Smooth muscle cell (in vitro differentiated cells): ENCODE results near the gene BCL6B. TPM values are rescaled to one million over a fixed set of nuclear protein-coding genes. Genes with fewer than 3 reads are reported as not detected.

ENCODE experiments used
- DNase-seq: peaks from one replicate; lab custom pipeline; 2025; ENCODE audit not compliant: unreplicated experiment; lab: John Stamatoyannopoulos, UW
- H2AFZ ChIP-seq: fragments of 200-600 bp; sonication (generic); 2 replicates; pipeline ENCODE4 v1.6.0; 2016; ENCODE audit warnings: antibody characterized with exemption, low read depth, mild to moderate bottlenecking
- H3F3A ChIP-seq: fragments of 200-600 bp; sonication (generic); 2 replicates; pipeline ENCODE4 v1.6.0; 2017; ENCODE audit warnings: antibody characterized with exemption, low read depth
- H3K27ac ChIP-seq: fragments of 200-600 bp; sonication (generic); 2 replicates; pipeline ENCODE4 v1.5.1; 2016; ENCODE audit warnings: low read depth, mild to moderate bottlenecking
- H3K27me3 ChIP-seq: fragments of 200-600 bp; sonication (generic); 2 replicates; pipeline ENCODE4 v1.6.1; 2016; ENCODE audit warnings: low read depth, mild to moderate bottlenecking
- H3K36me3 ChIP-seq: fragments of 200-600 bp; sonication (generic); 2 replicates; pipeline ENCODE4 v1.5.1; 2016; ENCODE audit warnings: low read depth
- H3K4me1 ChIP-seq: fragments of 200-600 bp; sonication (generic); 2 replicates; pipeline ENCODE4 v1.5.1; 2016; ENCODE audit warnings: low read depth
- H3K4me2 ChIP-seq: fragments of 200-600 bp; sonication (generic); 2 replicates; pipeline ENCODE4 v1.6.0; 2016; ENCODE audit warnings: mild to moderate bottlenecking
- H3K4me3 ChIP-seq: fragments of 200-600 bp; sonication (generic); 2 replicates; pipeline ENCODE4 v1.5.1; 2016; ENCODE audit warnings: mild to moderate bottlenecking
- H3K79me2 ChIP-seq: fragments of 200-600 bp; sonication (generic); 2 replicates; pipeline ENCODE4 v1.6.0; 2016; ENCODE audit warnings: low read depth, mild to moderate bottlenecking
- H3K9ac ChIP-seq: fragments of 200-600 bp; sonication (generic); 2 replicates; pipeline ENCODE4 v1.6.0; 2016; ENCODE audit warnings: low read depth
- H3K9me3 ChIP-seq: fragments of 200-600 bp; sonication (generic); replicated peaks from 2 replicates; pipeline ENCODE4 v1.5.1; 2016; ENCODE audit warnings: low read depth
- H4K20me1 ChIP-seq: fragments of 200-600 bp; sonication (generic); 2 replicates; pipeline ENCODE4 v1.6.0; 2016; ENCODE audit warnings: low read depth
- WGBS: methylation state at CpG from one replicate; pipeline ENCODE4 v1.1.7; 2016; ENCODE audit warnings: low lambda C conversion rate; 5-methylcytosine and 5-hydroxymethylcytosine counted together
- polyA plus RNA-seq: library from polyadenylated mRNA; unstranded; fragments of >200 nt; fragmentation: Nextera tagmentation; extraction: Ambion mirVana; gene quantifications from 2 replicates; pipeline ENCODE4 v1.2.1, GENCODE V29; 2016
- total RNA-seq: library from RNA; depleted of rRNA; stranded (reverse); fragments of >200 nt; gene quantifications from 2 replicates; pipeline ENCODE4 v1.2.3, GENCODE V29; 2014
- TF ChIP-seq, protein P1 (sequence below): fragments of 200-600 bp; sonication (generic); IDR thresholded peaks from 2 replicates; pipeline ENCODE4 v1.5.1; 2017; ENCODE audit warnings: borderline replicate concordance, mild to moderate bottlenecking, antibody characterized with exemption; ENCODE audit not compliant: insufficient read depth, poor library complexity, severe bottlenecking

BCL6B gene
- total and polyA plus RNA-seq, 2 experiments from 2014 or later: not detected

DNA sequence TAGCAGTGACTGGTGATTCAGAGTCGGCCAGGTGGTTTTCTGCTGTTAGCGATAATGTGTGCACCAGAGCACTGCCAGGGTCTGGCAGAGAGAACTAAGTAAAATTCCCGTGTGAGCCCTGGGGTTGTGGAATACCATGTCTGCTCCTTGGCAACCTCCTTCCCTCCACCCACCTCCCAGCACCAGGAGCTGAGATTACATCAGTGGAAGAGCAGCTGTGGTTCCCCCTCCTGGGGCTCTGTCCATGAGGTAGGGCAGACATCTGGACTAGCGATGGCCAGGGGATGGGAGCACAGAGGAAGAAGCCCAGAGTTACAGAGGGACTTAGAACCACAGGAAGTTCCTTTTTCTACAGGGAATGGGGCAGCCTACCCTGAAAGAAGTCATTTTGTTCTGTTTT lies 41.4 kb downstream of the BCL6B start:
- 70% methylated on average over 4 of the region's 4 CpGs for WGBS
- no peaks in the 10 kb centered on the region for H3F3A ChIP-seq
- H3K9me3 ChIP-seq: no peaks in the 10 kb centered on the region
- H3K36me3 ChIP-seq: no peaks in the 10 kb centered on the region
- no peaks in the 10 kb centered on the region for H3K27me3 ChIP-seq
- H3K4me1 ChIP-seq: no peaks in the 10 kb centered on the region
- no peaks in the 10 kb centered on the region for H4K20me1 ChIP-seq
- no peak overlapping the region for H2AFZ ChIP-seq
- TF ChIP-seq, protein P1, sequence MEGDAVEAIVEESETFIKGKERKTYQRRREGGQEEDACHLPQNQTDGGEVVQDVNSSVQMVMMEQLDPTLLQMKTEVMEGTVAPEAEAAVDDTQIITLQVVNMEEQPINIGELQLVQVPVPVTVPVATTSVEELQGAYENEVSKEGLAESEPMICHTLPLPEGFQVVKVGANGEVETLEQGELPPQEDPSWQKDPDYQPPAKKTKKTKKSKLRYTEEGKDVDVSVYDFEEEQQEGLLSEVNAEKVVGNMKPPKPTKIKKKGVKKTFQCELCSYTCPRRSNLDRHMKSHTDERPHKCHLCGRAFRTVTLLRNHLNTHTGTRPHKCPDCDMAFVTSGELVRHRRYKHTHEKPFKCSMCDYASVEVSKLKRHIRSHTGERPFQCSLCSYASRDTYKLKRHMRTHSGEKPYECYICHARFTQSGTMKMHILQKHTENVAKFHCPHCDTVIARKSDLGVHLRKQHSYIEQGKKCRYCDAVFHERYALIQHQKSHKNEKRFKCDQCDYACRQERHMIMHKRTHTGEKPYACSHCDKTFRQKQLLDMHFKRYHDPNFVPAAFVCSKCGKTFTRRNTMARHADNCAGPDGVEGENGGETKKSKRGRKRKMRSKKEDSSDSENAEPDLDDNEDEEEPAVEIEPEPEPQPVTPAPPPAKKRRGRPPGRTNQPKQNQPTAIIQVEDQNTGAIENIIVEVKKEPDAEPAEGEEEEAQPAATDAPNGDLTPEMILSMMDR: no peak
- no peak overlapping the region for H3K27ac ChIP-seq
- H3K79me2 ChIP-seq: no peaks in the 10 kb centered on the region
- H3K4me3 ChIP-seq: no peak overlapping the region
- no peak for DNase-seq
- H3K9ac ChIP-seq: no peak overlapping the region
- H3K4me2 ChIP-seq: no peak overlapping the region

DNA sequence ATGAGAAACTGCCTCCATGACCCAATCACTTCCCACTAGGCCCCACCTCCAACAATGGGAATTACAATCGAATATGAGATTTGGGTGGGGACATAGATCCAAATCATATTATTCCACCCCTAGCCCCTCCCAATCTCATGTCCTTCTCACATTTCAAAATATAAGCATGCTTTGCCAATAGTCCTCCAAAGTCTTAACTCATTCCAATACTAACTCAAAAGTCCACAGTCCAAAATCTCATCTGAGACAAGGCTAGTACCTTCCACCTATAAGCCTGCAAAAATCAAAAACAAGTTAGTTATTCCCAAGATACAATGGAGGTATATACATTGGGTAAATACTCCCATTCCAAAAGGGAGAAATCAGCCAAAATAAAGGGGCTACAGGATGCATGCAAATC lies 44.3 kb downstream of the BCL6B start:
- H3K4me3 ChIP-seq: no peak overlapping the region
- H3K4me2 ChIP-seq: no peak overlapping the region
- no peaks in the 10 kb centered on the region for H3K9me3 ChIP-seq
- H3K9ac ChIP-seq: no peak overlapping the region
- no peak for DNase-seq
- H3K4me1 ChIP-seq: no peaks in the 10 kb centered on the region
- H4K20me1 ChIP-seq: no peaks in the 10 kb centered on the region
- TF ChIP-seq, protein P1: no peak
- H3K27me3 ChIP-seq: no peaks in the 10 kb centered on the region
- no peak overlapping the region for H3K27ac ChIP-seq
- no peaks in the 10 kb centered on the region for H3K79me2 ChIP-seq
- H3K36me3 ChIP-seq: no peaks in the 10 kb centered on the region
- 93% methylated on average over 1 of the region's 1 CpG for WGBS
- no peaks in the 10 kb centered on the region for H3F3A ChIP-seq
- no peak overlapping the region for H2AFZ ChIP-seq

DNA sequence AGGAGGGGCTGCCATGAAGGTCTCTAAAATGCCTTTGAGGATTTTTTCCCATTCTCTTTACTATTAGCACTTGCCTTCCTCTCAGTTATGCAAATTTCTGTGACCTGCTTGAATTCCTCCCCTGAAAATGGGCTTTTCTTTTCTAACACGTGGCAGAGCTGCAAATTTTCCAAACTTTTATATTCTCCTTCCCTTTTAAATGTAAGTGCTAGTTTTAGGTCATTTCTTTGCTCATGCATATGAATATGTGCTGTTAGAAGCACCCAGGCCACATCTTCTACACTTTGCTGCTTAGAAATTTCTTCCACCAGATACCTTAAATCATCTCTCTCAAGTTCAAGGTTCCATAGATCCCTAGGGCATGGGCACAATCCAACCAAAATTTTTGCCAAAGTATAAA lies 45.4 kb downstream of the BCL6B start:
- H3K9ac ChIP-seq: no peak overlapping the region
- no peaks in the 10 kb centered on the region for H3K79me2 ChIP-seq
- H2AFZ ChIP-seq: no peak overlapping the region
- H3K4me1 ChIP-seq: no peaks in the 10 kb centered on the region
- no peaks in the 10 kb centered on the region for H3K27me3 ChIP-seq
- H4K20me1 ChIP-seq: no peaks in the 10 kb centered on the region
- H3K4me3 ChIP-seq: no peak overlapping the region
- DNase-seq: no peak
- WGBS: 22% methylated on average over 1 of the region's 1 CpG
- no peaks in the 10 kb centered on the region for H3F3A ChIP-seq
- H3K27ac ChIP-seq: no peak overlapping the region
- H3K9me3 ChIP-seq: no peaks in the 10 kb centered on the region
- H3K4me2 ChIP-seq: no peak overlapping the region
- no peaks in the 10 kb centered on the region for H3K36me3 ChIP-seq
- TF ChIP-seq, protein P1: no peak

DNA sequence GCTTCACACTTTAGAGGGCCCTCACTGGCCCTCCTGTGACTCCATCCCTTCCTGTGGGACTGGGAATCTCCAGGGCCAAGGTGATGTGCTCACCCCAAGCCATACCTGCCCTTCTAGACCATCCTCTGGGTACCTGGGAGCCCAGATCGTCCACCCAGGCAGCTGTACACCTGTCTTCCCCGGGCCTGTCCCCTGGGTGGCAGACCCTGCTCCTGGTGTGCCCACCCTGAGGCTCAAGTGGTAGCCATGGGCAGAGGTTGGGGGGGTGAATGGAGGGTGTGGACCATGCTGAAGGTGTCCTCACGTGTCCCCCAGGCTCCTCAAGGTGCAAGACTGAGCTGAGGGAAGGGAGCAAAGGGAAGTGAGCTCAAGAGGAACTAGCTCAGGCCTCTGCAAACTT lies 47.9 kb downstream of the BCL6B start:
- H3K36me3 ChIP-seq: no peaks in the 10 kb centered on the region
- no peak overlapping the region for H2AFZ ChIP-seq
- no peak for DNase-seq
- 93% methylated on average over 3 of the region's 3 CpGs for WGBS
- no peak overlapping the region for H3K4me2 ChIP-seq
- no peak overlapping the region for H3K27ac ChIP-seq
- no peaks in the 10 kb centered on the region for H3K9me3 ChIP-seq
- TF ChIP-seq, protein P1: no peak
- H3K27me3 ChIP-seq: no peaks in the 10 kb centered on the region
- H3K4me1 ChIP-seq: no peaks in the 10 kb centered on the region
- H3K9ac ChIP-seq: no peak overlapping the region
- H3K4me3 ChIP-seq: no peak overlapping the region
- no peaks in the 10 kb centered on the region for H4K20me1 ChIP-seq
- H3F3A ChIP-seq: no peaks in the 10 kb centered on the region
- no peaks in the 10 kb centered on the region for H3K79me2 ChIP-seq
